HG02588 (cell line): ENCODE data around the gene CPED1.

Experiments used
- ATAC-seq: cut with Tn5 transposase; IDR thresholded peaks from one replicate; pipeline ENCODE4 v1.9.1; 2021; ENCODE audit warnings: mild to moderate bottlenecking, moderate library complexity; ENCODE audit not compliant: unreplicated experiment

Gene CPED1

DNA sequence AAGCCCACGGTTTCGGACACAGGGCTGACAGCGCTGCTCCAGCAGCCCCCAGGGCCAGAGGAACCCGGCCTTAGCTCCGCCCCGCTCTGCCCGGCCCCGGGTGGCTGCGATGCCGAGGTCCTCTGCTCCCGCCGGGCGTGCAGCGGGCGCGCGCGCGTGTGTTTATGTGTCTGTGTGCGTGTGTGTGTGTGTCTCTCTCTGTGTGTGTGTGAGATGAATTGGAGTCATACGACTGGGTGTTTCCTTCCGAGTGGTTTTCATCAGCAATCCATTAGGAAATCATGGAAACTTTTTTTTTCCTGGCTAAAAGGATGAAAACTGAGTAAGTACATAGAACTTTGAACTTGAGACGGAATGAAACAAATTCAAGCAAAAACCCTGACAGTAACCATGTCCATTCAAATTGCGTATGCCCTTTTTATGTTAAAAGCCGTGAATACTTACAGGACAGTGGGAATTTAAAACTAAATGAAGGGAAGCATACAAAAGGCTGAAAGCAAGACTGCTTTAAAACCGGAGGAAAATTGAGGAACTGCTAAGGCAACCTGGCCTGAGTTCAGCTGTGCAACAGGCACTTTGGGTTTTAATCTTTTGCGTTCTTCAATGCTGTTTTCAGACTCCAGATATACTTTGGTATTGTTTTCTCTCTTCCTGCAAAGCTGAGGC, at the start of gene CPED1:
Gene CPED1 (plus strand): TSS at position 121 of the 666 bp plus-strand sequence. CDS start 911 bp downstream, outside the sequence.
- ATAC-seq = peak; percentile 70

DNA sequence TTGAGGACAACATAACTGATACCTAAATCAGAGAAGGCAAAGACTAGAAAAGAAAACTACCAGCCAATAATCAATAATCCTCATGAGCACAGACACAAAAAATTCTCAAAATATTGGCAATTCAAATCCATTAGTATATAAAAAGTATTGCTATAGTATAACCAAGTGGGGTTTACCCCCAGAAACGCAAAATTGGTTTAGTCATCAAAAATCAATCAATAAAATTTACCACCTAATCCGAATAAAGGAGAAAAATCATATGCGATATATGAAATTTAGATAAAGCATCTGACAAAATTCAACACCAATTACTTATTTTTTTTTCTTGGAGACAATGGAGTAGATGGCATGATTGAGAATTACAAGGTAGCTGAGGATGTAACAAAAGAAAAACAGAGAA, 49.2 kb upstream of the CPED1 start:
- ATAC-seq = no peak

DNA sequence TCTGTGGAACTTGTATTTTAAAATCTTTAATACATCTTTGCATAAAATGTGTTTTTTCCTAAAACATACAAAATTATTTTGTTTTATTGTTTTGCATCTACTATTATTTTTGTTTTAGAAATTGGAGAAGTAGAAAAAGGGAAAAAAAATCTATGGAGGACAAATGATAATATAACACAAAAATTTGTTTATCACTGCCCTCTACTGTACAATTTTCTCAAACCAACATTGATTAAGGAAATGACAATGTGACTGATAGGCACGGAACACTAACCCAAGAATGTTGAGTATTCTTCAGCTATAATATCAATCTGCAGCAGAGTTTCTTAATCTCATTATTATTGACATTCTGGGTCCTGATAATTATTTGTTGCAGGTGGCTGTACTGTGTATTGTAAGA, 47.4 kb upstream of the CPED1 start:
- ATAC-seq = no peak

DNA sequence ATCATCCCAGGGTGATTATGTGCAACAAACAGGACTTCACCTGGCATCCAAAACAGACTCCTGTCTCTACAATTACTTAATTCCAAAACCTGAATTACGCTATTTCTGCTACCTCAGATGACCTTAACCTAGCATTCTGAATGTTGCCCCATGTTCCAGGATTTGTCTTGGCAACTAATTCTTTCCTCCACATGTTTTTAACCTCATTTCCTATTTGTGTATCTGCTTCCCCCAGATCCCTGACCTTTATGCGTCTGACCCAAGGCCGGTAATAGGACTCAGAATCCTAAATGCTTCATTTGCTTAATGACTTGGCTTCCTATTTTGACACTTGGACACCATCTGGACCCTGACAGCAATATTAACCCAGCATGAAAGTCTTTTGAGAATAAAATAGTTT, 46.7 kb upstream of the CPED1 start:
- no peak for ATAC-seq

DNA sequence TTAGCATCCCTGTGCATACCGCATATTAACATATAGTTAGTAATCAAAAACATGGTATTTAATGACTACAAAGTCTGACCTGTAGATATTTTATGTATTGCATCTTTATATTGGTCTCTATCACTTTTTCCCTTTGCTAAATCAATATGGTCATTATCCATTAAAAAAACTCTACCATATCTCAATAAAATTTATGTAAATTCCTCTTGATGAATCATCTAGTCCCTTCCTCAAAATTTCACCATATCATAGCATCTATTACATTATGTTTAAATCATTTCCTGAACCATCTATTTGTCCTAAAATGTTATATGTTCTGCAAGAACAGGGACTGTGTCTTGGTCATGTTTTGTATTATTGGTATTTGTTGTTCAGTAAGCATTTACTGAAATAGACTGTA, 45.6 kb upstream of the CPED1 start:
- no peak for ATAC-seq

DNA sequence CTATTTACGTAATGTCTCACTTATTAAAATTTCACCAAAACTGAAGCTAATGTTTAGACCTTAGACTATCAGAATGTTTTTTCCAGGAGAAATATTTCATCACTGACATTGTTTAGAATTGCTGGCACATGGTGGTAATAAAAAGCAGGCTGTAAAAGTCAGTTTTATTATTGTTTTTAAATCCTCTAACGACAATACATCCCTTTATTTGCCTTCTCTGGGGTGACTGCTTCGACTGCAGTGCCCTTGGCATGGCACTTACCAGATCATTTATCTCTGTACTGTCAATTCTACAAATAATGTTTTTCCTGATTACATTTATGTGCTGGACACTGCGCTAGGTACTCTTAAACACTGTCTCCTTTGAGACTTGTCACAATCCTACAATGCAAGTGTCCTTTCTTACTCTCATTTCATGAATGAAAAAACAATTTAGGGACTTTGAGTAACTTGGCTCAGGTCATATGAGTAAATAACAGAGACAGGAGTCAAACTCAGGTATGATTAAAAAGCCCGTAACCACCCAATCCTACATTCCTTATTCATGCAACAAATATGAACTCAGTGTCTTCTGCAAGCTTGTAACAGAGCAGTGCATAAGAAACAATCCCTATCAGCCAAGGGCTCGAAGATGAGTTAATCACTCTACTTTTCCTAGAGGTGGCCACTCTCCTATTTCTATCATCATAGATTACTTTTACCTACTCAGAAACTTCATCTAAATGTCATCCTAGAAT, 43.5 kb upstream of the CPED1 start:
- no peak for ATAC-seq

DNA sequence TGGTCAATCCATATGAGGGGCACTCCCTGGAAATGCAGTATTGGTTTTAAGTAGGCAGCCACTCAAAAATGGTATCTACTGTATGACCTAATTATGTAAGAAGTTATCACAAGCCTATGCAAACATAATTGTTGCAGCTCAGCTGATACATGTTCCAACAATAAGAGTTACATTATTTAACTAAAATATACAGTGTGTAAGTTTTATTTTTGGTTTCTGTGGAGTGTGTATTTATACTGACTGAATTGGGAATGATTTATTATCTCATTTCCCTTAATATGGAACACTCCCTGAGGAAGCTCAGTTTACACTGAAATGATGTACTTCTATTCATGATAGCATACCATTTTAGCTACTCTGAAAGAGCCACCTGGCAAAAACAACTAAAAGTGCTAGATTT, 40.5 kb upstream of the CPED1 start:
- no peak for ATAC-seq

DNA sequence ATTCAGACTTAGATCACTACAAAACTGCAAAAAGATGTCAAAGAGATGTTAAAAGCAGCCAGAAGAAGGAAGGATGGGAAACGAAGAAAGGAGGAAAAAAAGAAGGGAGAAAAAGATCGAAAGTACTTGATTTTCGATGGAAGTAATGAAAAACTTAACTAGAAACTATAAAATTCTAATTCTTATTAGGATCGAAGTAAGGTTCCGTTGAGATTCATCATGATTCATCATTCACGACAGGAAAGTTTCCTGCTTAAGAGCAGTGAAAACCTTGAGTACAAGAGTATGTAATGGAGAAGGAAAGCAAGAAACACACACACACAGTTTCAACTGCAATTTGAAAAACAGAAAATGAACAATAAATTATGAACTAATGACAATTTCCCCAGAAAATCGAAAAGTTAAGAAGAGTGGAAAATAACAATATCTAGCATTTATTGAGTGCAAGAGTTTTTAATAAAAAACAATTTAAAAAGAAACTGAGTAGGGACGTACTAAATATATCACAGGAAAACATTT, 39.1 kb upstream of the CPED1 start:
- ATAC-seq = no peak

DNA sequence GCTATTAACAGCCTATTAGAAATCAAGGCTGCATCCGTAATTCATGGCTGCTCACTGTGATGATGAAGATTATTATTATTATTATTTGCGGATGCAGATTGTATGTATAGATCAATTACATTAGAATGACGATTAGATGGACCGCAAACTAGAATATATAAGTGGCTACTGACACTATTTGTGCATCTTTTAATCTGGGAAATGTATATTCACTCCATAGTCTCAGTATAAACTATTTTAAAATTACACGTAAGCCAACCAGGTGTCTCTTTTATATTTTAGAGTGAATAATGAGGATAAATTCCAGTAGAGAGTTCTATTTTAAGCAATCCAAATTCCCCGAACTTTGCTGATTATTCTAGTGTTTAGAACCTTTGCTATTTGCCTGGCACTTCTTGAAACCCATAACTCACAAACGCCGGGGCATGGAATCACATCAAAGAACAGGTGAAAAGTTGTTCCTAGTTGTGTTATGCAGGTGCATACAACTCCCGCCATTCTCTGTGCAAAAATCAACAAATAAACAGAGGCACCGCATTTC, 38.4 kb upstream of the CPED1 start:
- no peak for ATAC-seq

DNA sequence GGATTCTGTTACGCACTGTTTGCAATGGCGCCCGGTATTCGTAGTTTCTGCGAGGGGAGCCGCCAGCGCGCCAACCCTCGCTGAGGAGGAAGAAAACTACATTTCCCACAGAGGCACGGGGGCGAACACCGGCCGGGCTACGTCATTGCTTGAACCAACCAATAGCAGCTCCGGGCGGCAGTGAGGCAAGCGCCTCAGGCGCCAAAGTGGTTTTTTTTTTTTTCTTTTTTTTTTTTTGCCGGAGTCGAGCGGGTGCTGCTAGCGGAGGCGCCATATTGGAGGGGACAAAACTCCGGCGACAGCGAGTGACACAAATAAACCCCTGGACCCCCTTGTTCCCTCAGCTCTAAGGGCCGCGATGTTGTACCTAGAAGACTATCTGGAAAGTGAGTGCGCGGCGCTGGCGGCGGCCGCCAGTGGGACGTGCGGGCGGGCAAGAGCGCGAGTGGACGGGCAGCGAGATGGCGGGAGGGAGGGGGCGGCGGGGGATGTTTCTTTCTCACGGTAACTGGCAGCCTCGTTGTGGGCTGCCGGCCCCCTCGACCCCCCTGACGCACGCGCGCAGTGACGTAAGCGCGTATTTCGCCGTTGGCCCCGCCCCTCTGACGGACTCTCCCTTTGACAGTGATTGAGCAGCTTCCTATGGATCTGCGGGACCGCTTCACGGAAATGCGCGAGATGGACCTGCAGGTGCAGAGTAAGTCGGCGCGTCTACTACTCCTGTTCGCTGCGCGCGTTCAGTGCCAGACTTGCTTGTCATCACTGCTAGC, 37.8 kb upstream of the CPED1 start, which contains the start of gene ING3:
Gene ING3 (plus strand): TSS at position 239 of the 770 bp plus-strand sequence. CDS start 120 bp downstream, at position 359.
- peak; percentile 96 for ATAC-seq

DNA sequence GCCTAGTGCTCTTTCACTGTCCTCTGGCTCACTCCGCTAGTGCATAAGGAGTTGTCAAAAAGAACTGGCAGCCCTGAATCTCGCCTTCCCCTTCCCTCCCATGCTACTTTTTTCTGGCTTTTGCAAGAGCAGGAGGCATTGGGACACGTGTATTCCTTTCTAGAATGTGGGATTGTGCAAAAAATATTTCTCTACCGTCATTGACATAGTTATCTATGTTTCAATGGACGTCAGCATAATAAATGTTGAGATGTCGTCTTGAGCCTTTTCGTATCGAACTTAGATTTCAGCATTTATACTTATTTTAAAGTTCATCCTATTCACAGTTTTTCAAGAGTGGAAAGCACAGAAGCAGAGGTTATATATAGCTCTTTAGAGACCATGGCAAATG, 37.2 kb upstream of the CPED1 start:
- ATAC-seq = no peak

DNA sequence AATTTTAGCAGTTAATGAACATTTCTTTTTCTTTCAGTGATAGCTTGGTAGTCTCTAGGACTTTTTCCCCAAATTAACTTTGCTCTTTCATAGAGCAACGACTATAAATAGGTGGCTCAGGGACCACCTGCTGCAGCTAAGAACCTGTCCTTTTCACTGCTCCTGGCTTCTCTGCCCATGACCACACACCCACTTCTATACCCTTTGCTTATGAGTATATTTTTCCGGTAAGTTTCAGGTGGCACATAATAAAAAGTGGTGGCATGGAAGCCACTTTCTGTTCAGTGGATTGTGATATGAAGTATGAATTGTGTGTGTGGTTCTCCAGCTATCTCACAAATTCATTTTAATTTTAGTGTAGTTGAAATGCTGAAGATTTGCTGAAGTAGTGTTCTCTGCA, 36.7 kb upstream of the CPED1 start:
- no peak for ATAC-seq

DNA sequence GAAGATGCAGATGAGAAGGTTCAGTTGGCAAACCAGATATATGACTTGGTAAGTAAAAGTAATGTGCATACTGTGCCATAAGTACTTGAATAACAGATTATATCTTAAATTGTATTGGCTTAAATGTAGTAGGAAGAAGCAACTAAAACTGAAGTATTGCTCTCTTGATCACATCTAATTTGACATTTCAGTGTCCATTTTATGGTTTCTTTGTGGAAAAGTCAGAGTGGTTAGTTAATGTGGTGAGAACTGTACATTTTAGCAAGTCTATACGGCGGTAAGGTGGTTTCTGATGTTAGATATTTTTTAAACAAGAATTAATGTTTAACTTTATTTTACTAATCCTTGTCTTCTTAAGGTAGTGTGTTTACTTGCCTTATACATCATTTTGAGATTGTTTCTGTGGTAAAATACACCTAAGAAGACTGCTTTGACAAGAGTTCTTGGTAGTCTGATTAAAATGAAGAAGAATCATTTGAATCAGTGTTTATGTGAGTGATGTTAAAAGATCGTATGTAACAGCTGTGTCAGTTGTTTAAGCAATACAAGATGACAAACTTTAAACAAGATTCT, 32.8 kb upstream of the CPED1 start:
- ATAC-seq = peak; percentile 23

DNA sequence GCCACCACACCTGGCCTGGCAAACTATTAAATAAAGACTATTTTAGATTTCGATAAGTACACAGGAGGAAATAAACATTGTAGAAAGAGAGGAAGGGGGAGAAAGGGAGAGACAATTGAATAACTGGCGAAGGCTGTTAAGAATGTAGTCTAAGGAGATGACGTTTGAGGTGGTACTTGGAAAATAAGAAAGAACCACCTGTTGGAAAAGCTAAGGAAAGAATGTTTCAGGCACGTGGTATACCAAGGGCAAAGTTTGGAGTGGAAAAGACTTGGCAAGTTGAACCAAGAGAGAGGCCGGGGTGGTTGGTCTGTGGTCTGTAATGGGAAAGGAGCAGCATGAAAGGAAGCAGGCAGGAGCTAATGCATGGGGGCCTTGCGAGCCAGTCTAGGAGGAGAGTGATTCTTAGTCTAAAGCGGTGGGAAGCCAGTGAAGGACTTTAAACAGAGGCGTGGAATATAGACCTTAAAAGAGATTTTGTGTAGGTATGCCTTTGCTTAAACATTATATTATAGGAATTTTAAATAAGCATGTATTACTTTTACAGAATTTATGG, 28.5 kb upstream of the CPED1 start:
- ATAC-seq = no peak

DNA sequence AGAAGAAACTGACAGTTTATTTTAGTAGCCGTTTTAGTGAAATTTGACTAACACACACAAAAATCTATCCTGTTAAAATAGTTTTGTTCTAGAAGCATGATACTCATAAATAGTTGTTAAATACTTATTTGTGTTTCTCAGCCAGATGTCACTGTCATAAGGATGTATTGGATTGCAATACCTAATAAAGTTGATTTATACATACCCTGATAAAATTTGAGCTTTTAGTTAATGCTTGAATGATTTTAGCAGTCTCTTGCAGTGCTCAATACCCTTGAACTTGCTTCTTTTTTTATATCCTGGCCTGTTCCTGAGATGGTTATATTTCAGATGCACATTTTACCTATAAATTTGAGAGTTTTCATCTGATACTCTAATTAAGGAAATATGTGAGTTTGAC, 27.8 kb upstream of the CPED1 start:
- ATAC-seq = no peak

DNA sequence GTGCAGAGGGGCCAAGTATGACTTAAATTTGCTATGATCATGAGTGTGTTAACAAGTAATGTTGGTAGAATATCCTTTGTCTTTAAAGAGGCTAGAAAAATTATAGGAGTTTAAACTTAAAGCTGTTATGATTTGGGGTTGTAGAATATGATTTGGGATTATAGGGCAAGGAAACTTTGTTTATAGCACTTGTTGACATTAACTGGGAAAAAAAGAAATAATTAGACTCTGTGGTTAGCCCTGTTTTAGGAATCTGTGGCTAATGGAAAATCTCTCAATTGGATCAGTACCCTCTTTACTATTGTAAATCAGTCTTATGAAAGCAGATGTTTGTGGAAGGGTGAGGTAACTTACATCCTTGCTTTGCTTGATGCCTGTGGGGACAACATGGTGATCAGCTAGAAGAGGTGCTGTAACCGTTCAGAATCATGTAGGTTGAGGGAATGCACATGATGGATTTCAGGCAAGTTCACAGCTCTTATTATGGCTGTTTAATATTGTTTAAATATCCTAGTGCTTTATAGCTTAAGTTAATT, 26.8 kb upstream of the CPED1 start:
- no peak for ATAC-seq

DNA sequence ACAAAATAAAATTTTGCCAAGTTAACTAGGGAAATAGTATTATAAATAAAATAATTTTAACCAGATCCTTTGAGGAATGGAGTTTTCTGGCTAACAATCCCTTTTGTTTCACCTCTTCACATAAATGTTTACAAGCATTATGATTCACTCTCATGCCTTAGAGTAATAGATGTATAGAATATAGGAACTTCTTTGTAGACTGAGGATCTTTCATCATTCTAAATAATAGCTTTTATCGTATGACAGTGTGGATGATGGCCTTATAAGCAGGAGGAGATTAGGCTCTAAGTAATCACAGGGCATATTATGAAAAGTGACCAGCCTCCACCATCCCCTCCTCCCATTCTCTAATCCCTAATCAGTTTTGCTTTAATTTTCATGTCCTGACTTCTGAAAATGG, 24.4 kb upstream of the CPED1 start:
- ATAC-seq = no peak

DNA sequence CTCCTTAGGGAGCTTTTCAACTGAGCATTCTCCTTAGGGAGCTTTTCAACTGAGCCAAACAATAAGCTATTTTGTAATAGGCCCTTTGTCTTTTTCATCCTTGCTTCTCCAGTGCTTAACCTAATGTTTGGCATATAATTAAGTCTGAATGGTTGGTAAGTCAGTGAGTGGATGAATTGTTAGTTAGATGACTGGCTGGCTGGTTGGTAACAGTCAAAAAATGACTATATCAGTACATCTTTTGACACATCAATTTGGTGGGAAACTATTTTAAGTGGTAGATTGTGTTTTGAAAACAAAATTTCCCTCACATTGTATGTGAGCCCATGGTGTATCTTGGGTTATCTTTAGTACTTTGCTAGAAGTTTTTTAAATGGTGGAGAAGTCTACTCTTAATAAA, 21.6 kb upstream of the CPED1 start:
- no peak for ATAC-seq

DNA sequence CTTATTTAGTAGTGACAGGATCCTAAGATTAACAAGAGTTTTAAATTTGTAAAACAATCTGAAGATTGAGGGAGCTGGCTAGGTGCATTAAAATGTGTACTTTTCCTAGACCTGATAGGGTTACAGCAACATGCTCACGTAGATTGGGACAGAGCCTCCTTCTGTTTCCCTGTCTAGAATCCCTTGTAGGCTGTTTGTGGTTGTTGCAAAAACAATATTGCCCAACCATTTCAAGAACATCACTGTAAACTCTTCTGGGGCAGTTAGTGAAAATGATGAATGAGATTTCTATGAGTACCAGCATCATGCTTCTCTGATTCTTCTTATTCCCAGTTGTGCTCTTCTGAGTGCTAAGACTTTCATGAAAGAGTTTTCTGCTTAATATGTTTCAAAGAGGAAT, 14.7 kb upstream of the CPED1 start:
- no peak for ATAC-seq

DNA sequence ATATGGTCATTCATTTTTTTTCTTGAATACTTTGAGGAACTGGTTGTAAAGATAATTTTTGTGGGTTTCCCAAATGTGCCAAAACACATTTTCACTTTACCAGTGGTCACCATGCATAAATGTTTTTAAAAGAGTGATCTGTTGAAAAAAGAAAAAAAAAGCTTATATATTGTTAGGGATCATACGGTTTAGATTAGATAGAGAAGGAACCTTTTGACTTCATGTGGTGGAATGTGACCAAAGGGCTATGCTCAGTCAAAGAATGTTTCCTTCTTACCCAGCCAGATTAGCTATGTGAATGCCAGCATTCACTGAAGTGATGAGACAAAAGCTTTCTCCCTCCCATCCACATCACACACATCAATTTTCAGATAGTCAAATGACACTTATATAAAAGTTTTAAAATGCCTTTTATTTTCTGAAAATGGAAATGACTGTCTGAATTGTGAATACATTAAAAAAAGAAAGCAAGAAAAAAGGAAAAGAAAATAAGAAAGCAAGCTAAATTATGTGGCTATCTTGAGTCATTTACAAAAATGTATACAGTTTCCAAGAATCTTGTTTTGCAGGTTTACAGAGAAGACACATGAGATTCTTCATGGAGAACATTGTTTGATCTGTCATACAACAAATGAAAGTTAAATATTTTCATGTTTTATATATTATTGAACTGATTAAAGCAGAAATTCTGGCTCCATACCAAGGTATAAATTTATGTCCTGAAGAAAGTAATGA, 8.6 kb upstream of the CPED1 start:
- ATAC-seq = no peak
